ENCODE measurements around the gene FYB2.
"Not testable (repeated sequence)": the region's sequence is repeated elsewhere in the genome, so short reads cannot be mapped to it uniquely, and the experiment has no call there.

The FYB2 gene

GRCh38 chr1:56787330-56787729 lies 31.9 kb downstream of the FYB2 start:
- TF ChIP-seq CTCF (IDR thresholded peaks at IDR 0.05): no peak
- H3K27me3 ChIP-seq: peaks cover 17% of the 10 kb centered on the region
- H3K4me3 ChIP-seq (ENCODE audit: low read depth in 1 of 2, low read length in 1 of 2): no peak overlapping the region
- no peaks in the 10 kb centered on the region for H3K36me3 ChIP-seq
- no peaks in the 10 kb centered on the region for H3K9me3 ChIP-seq
- no peak overlapping the region for H3K27ac ChIP-seq
- no peaks in the 10 kb centered on the region for H3K4me1 ChIP-seq (ENCODE audit: control insufficient read depth in 1 of 2, insufficient read depth in 1 of 2, low read depth in 1 of 2, low read length in 1 of 2)

DNA sequence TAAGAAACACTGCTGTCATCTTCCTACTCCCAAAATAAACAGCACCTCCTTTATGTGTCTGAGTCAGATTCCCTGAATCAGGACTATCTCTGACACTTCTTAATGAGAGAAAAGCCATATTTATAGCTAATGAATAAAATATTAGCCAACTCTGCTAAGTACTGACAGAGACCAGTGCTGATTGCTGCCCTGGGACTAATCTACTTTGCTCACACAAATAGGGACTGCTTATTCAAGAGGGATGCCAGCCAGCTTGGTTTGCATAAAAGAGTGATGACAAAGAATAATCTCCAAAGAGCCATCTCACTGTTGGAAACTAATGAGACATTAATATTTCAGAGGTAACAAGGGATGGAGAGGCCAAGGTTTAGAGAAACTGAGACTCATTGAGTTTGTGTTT lies 36.4 kb downstream of the FYB2 start:
- no peak for TF ChIP-seq CTCF (IDR thresholded peaks at IDR 0.05)
- no peaks in the 10 kb centered on the region for H3K9me3 ChIP-seq
- H3K27ac ChIP-seq: no peak overlapping the region
- no peak overlapping the region for H3K4me3 ChIP-seq (ENCODE audit: low read depth in 1 of 2, low read length in 1 of 2)
- H3K27me3 ChIP-seq: peaks cover under 1% of the 10 kb centered on the region
- no peaks in the 10 kb centered on the region for H3K36me3 ChIP-seq
- H3K4me1 ChIP-seq (ENCODE audit: control insufficient read depth in 1 of 2, insufficient read depth in 1 of 2, low read depth in 1 of 2, low read length in 1 of 2): no peaks in the 10 kb centered on the region

DNA sequence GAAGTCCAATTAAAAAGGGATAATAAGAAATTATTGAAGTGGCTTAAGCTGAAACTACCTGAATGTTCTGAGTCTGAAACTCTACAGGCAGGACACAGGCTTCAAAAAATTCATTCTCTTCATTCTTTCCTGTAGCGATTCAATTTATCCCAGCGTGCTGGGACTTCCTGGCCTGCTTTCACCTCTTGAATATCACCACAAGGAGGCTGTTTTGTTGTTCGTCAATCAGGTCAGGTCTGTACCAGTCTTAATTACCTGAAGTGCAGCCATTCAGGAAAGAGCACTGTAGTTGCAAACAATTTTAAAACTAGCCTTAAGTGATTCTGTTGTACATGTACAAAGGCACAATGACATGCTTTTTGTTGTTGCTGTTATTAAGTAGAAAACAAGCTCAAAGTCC lies 38.4 kb downstream of the FYB2 start:
- Histone ChIP-seq H3K4me3 (ENCODE audit: low read depth in 1 of 2, low read length in 1 of 2) (no peak overlapping the region), H3K4me1 (ENCODE audit: control insufficient read depth in 1 of 2, insufficient read depth in 1 of 2, low read depth in 1 of 2, low read length in 1 of 2) (no peaks in the 10 kb centered on the region), H3K9me3 (no peaks in the 10 kb centered on the region), H3K27ac (no peak overlapping the region), H3K27me3 (no peaks in the 10 kb centered on the region), H3K36me3 (no peaks in the 10 kb centered on the region)
- no peak for TF ChIP-seq CTCF (IDR thresholded peaks at IDR 0.05)

- no peaks in the 10 kb centered on the region for H3K9me3 ChIP-seq
- TF ChIP-seq CTCF (IDR thresholded peaks at IDR 0.05): no peak
Observed at GRCh38 chr1:56780128-56780750, 39.0 kb downstream of the FYB2 start.

GRCh38 chr1:56777972-56778371 lies 41.2 kb downstream of the FYB2 start:
- Histone ChIP-seq H3K4me3 (ENCODE audit: low read depth in 1 of 2, low read length in 1 of 2) (no peak overlapping the region), H3K27ac (no peak overlapping the region), H3K4me1 (ENCODE audit: control insufficient read depth in 1 of 2, insufficient read depth in 1 of 2, low read depth in 1 of 2, low read length in 1 of 2) (peaks cover 0 to 5% of the 10 kb centered on the region in 2 experiments), H3K36me3 (no peaks in the 10 kb centered on the region), H3K27me3 (no peaks in the 10 kb centered on the region), H3K9me3 (no peaks in the 10 kb centered on the region)
- TF ChIP-seq CTCF (IDR thresholded peaks at IDR 0.05): no peak

More at GRCh38 chr1:56780128-56780750, 39.0 kb downstream of the FYB2 start:
- Histone ChIP-seq H3K4me1 (ENCODE audit: control insufficient read depth in 1 of 2, insufficient read depth in 1 of 2, low read depth in 1 of 2, low read length in 1 of 2) (no peaks in the 10 kb centered on the region), H3K27ac (no peak overlapping the region), H3K4me3 (ENCODE audit: low read depth in 1 of 2, low read length in 1 of 2) (no peak overlapping the region), H3K36me3 (no peaks in the 10 kb centered on the region), H3K27me3 (no peaks in the 10 kb centered on the region)

- H3K9me3 ChIP-seq; H3K27ac ChIP-seq; H3K4me1 ChIP-seq (ENCODE audit: control insufficient read depth in 1 of 2, insufficient read depth in 1 of 2, low read depth in 1 of 2, low read length in 1 of 2); H3K36me3 ChIP-seq; H3K27me3 ChIP-seq; H3K4me3 ChIP-seq (ENCODE audit: low read depth in 1 of 2, low read length in 1 of 2): not testable (repeated sequence)
Observed at GRCh38 chr1:56774732-56775131, 44.5 kb downstream of the FYB2 start.
